VCaP (cell line): Measurements from ENCODE around the gene DNAJC4.

Experiments used
- H3K27ac ChIP-seq: fragments of 450-650 bp; 2 replicates; pipeline ENCODE4 v1.5.1; 2017
- TF ChIP-seq, protein P1 (sequence below): fragments of 450-650 bp; conservative IDR thresholded peaks from 2 replicates; pipeline ENCODE4 v1.5.1; 2017; ENCODE audit warnings: mild to moderate bottlenecking, moderate library complexity

DNAJC4 gene

DNA sequence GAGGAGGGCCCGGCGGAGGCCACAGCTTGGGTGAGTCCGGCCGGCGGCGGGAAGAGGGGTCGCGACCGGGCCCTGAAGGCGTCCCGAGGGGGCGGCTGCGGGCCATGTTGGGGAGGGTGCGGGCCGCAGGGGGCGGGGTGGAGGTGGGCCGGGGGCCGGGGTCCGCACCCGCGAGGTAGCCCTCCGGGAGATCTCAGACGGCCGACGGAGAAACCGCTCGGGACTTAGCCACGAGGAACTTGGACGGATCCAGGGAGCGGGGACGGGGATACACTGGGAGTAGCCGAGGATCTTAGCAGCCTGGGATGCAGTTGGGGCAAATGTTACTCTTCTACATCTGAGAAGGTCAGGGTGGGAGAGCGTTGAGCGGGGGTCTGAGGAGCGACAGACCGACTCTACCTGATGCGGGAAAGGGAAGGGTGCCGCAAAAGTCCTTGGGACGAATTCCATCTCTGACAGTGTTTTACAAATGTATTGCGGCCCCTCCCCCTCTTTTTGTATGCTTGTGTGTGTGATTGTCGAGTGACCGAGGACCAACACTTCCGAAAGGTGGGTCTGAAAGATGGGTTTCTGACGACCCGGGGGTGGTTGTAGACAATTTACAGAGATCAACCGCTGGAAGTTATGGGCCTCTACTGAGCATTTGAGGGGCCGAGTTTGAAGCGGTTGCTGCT lies 43.7 kb upstream of the DNAJC4 start:
- no peak overlapping the region for H3K27ac ChIP-seq
- TF ChIP-seq, protein P1, sequence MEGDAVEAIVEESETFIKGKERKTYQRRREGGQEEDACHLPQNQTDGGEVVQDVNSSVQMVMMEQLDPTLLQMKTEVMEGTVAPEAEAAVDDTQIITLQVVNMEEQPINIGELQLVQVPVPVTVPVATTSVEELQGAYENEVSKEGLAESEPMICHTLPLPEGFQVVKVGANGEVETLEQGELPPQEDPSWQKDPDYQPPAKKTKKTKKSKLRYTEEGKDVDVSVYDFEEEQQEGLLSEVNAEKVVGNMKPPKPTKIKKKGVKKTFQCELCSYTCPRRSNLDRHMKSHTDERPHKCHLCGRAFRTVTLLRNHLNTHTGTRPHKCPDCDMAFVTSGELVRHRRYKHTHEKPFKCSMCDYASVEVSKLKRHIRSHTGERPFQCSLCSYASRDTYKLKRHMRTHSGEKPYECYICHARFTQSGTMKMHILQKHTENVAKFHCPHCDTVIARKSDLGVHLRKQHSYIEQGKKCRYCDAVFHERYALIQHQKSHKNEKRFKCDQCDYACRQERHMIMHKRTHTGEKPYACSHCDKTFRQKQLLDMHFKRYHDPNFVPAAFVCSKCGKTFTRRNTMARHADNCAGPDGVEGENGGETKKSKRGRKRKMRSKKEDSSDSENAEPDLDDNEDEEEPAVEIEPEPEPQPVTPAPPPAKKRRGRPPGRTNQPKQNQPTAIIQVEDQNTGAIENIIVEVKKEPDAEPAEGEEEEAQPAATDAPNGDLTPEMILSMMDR = no peak

DNA sequence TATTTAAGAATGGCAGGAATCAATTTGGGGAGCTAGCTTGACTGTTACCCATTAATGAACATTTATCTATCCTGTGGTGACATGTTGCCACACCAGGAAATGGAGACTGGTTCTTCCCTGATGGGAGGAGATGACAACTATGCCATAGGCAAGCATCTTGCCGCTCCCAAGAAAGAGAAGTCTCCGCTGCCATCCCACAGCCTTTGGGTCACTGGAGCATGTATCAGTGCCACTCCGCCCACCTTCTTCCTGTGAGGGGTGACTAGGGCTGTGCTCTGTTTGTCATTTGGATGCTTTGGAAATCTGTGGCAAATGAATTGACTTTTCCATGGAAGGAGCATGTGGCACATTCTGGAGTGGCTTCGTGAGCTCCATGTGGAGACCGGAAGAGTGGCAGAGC lies 37.9 kb upstream of the DNAJC4 start:
- TF ChIP-seq, protein P1 = no peak
- H3K27ac ChIP-seq = no peak overlapping the region

DNA sequence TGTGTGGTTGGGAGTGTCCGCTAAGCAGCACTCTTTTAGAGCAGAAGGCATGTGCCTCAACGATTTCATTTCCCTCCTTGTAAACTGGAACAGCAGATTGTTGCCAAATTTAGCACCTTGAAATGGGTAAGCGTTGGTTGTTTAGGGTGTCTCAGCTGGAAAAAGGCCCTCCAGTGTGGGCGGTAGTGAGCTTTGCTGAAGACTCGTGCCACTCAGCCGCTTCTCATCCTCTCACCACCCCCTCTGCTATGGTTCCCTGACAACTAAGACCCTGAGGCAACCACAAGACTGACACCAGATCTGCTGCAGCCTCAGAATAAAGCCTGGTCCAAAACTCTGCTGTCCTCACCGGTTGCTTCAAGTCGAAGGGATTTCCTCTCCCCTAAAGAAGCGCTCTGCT lies 33.7 kb upstream of the DNAJC4 start:
- TF ChIP-seq, protein P1 = no peak
- no peak overlapping the region for H3K27ac ChIP-seq

DNA sequence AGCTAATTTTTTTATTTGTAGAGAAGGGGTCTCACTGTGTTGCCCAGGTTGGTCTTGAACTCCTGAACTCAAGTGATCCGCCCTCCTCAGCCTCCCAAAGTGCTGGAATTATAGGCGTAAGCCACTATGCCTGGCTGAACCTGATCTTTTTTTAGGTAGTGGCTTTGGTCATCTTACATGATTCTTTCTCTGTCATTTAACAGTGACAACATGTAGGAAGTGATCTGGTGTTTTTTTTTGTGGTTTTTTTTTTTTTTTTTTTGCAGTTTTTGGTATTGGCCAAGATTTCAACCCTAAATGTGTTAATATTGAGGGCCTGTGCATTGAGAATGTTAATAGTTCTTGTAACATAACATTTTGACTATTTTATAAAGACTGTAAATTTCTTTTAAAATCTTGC lies 31.8 kb upstream of the DNAJC4 start:
- TF ChIP-seq, protein P1 = no peak

DNA sequence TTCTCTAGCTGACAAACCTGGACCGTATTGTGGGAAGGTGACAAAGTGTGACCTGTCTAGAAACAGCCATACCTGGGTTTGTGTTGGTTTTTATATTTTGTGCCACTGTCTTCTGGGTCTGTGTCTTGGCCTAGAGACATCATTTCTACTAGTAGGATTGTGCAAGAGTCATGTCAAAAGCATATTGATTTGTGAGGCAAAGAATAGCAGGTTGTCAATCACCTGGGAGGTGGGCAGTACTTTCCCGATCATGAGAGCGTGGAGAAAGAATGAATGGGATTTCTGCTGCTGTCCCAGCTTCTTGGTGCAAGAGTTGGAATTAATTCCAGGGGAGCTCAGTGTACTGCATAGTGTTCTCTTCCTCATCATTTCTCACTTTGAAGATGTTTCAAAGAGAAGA lies 28.8 kb upstream of the DNAJC4 start:
- TF ChIP-seq, protein P1 = no peak

More for the DNA sequence above, 31.8 kb upstream of the DNAJC4 start:
- H3K27ac ChIP-seq = 0 out of 2 replicates have a peak overlapping the region, but pooled peaks have one; percentile 0

DNA sequence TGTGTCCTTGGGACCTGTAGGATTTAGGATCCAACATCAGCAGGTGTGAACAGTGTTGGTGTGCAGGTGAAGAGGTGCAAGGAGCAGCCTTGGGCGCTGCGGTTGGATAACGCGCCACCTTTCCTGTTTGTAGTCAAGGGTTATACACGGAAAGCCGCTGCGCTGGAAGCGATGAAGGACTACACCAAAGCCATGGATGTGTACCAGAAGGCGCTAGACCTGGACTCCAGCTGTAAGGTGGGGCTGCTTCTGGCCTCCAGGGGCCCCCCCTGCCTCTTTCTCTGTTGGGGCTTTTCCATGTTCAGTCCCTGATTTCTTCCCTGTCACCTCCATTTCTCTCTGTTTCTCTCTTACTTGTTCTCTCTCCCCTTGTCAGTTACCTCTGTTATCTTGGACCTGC lies 27.4 kb upstream of the DNAJC4 start:
- H3K27ac ChIP-seq = peak overlapping the region; percentile 19
- TF ChIP-seq, protein P1 = no peak

More for the DNA sequence above, 28.8 kb upstream of the DNAJC4 start:
- peak overlapping the region; percentile 19 for H3K27ac ChIP-seq

DNA sequence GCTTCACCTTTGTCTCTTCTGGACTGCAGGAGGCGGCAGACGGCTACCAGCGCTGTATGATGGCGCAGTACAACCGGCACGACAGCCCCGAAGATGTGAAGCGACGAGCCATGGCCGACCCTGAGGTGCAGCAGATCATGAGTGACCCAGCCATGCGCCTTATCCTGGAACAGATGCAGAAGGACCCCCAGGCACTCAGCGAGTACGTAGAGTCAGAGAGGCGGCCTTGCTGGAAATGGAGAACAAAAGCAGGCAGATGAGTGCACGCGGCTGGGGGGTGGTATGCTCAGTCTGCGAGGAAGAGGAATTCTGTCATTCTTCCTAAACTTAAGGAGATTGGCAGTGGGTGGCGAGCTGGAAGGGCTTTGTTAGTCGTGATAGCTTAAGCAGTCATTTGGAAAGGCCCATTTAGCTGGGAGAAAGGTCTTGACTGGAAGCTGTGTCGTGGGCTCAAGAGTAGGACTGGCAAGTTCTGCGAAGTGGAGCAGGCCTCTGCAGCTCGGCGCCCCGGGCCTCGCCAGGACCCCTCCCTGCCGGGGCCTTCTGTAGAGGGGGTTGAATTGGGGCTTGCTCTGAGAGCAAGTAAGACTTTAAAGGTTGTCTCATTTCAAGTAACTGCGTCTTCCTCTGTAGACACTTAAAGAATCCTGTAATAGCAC lies 26.8 kb upstream of the DNAJC4 start:
- TF ChIP-seq, protein P1 = no peak
- H3K27ac ChIP-seq = peak overlapping the region; percentile 19
